Measurements from ENCODE around the gene TMEM184B.

TMEM184B gene

GRCh38 chr22:38273135-38273826, 471 bp upstream of the TMEM184B start:
- peaks cover 26% of the 10 kb centered on the region for H3K36me3 ChIP-seq (ENCODE audit: low read depth)
- peak overlapping the region; percentile 75 for H3K27ac ChIP-seq (ENCODE audit: poor library complexity, severe bottlenecking)
- ATAC-seq (ENCODE audit: low read depth) (no peak), DNase-seq (ENCODE audit: low spot score) (no peak)
- peak overlapping the region; percentile 100 for H3K4me3 ChIP-seq (ENCODE audit: severe bottlenecking)
- H3K4me1 ChIP-seq (ENCODE audit: insufficient read depth, poor library complexity, severe bottlenecking), result peaks cover 7% of the 10 kb centered on the region
- H3K9me3 ChIP-seq (ENCODE audit: severe bottlenecking), result no peaks in the 10 kb centered on the region
- no peak for TF ChIP-seq CTCF (IDR thresholded peaks at IDR 0.05; ENCODE audit: poor library complexity, severe bottlenecking)
- no peaks in the 10 kb centered on the region for H3K27me3 ChIP-seq (ENCODE audit: insufficient read depth, poor library complexity, severe bottlenecking)

- DNase-seq (ENCODE audit: low spot score) (no peak), ATAC-seq (ENCODE audit: low read depth) (peak; percentile 63)
- Histone ChIP-seq H3K36me3 (ENCODE audit: low read depth) (peaks cover 26% of the 10 kb centered on the region), H3K4me3 (ENCODE audit: severe bottlenecking) (peak overlapping the region; percentile 100), H3K27ac (ENCODE audit: poor library complexity, severe bottlenecking) (peak overlapping the region; percentile 75), H3K27me3 (ENCODE audit: insufficient read depth, poor library complexity, severe bottlenecking) (no peaks in the 10 kb centered on the region), H3K4me1 (ENCODE audit: insufficient read depth, poor library complexity, severe bottlenecking) (peaks cover 7% of the 10 kb centered on the region), H3K9me3 (ENCODE audit: severe bottlenecking) (no peaks in the 10 kb centered on the region)
- no peak for TF ChIP-seq CTCF (IDR thresholded peaks at IDR 0.05; ENCODE audit: poor library complexity, severe bottlenecking)
Observed at GRCh38 chr22:38271927-38272372, 860 bp downstream of the TMEM184B start.

GRCh38 chr22:38271101-38271500, 1.7 kb downstream of the TMEM184B start:
- no peak for ATAC-seq (ENCODE audit: low read depth)
- Histone ChIP-seq H3K36me3 (ENCODE audit: low read depth) (peaks cover 31% of the 10 kb centered on the region), H3K4me3 (ENCODE audit: severe bottlenecking) (no peak overlapping the region), H3K27me3 (ENCODE audit: insufficient read depth, poor library complexity, severe bottlenecking) (no peaks in the 10 kb centered on the region), H3K9me3 (ENCODE audit: severe bottlenecking) (no peaks in the 10 kb centered on the region), H3K4me1 (ENCODE audit: insufficient read depth, poor library complexity, severe bottlenecking) (peaks cover 7% of the 10 kb centered on the region), H3K27ac (ENCODE audit: poor library complexity, severe bottlenecking) (no peak overlapping the region)
- no peak for DNase-seq (ENCODE audit: low spot score)
- no peak for TF ChIP-seq CTCF (IDR thresholded peaks at IDR 0.05; ENCODE audit: poor library complexity, severe bottlenecking)

GRCh38 chr22:38270091-38270992, 2.5 kb downstream of the TMEM184B start:
- no peaks in the 10 kb centered on the region for H3K27me3 ChIP-seq (ENCODE audit: insufficient read depth, poor library complexity, severe bottlenecking)
- no peak for TF ChIP-seq CTCF (IDR thresholded peaks at IDR 0.05; ENCODE audit: poor library complexity, severe bottlenecking)
- H3K9me3 ChIP-seq (ENCODE audit: severe bottlenecking), result no peaks in the 10 kb centered on the region
- peaks cover 7% of the 10 kb centered on the region for H3K4me1 ChIP-seq (ENCODE audit: insufficient read depth, poor library complexity, severe bottlenecking)
- peaks cover 39% of the 10 kb centered on the region for H3K36me3 ChIP-seq (ENCODE audit: low read depth)
- ATAC-seq (ENCODE audit: low read depth), result no peak
- no peak overlapping the region for H3K27ac ChIP-seq (ENCODE audit: poor library complexity, severe bottlenecking)
- H3K4me3 ChIP-seq (ENCODE audit: severe bottlenecking), result no peak overlapping the region
- DNase-seq (ENCODE audit: low spot score), result no peak
